Fibroblast of the conjunctiva (primary cell): ENCODE data around the gene OGT.
A peak's percentile ranks its signal among the peaks of the same experiment; 100 is the strongest.
"Not testable (repeated sequence)": the region's sequence is repeated elsewhere in the genome, so short reads cannot be mapped to it uniquely, and the experiment has no call there.

ENCODE experiments used
- DNase-seq: peaks from one replicate; pipeline ENCODE4 v3.0.0-alpha.2; 2010; ENCODE audit warnings: low read depth

Gene OGT

DNA sequence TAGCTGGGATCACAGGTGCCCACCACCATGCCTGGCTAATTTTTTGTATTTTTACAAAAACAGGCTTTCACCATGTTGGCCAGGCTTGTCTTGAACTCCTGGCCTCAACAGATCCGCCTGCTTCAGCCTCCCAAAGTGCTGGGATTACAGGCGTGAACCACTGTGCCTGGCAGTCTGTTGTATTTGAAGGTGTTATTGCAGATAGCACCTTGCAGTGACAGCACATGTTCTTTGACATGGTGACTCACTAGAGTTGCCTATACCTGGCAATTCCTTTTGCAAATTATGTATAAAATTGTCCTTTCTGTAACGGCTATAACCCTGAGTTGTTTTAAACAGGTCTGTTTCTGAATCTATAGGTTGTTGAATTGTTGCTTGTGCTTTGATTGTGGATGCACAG lies 7.9 kb downstream of the OGT start:
- no peak for DNase-seq

- DNase-seq: peak; percentile 40
Measured at GRCh38 chrX:71541210-71542022, 8.5 kb downstream of the OGT start.

DNA sequence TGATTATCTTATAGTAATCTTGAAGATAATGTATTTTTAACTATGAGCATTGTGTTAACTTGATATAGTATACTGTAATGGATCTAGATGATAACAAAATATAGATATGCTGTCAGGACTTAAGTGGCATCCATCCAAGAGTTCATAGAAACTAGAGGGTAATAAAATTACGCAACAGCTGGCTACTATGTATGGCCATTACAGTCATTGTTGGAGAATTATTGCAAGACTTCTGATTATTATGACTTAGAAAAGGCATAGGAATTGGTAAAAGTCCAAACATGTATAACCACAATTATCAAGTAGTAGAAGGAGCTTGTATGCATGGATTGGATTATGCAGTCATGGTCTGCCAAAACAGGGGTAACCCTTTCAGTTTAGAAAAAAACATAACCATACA lies 9.5 kb downstream of the OGT start:
- peak; percentile 63 for DNase-seq

DNA sequence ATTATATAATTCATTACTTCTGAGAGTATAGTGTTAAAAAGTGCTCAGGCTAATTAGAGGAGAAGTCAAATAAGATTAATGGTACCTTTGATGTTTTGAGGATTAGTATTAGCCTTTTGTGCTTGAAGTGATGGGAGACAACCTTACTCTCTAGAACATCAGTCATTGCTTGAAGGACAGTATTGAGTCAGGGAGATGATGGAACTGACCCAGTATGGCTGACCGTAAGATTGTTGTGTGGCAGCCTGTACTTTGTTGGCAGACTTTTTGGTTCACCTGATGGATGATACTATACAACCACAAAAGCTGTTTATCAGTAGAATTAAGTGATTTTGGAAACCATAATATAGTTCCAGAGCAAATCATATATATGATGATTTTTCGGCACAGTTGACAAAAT lies 9.9 kb downstream of the OGT start:
- no peak for DNase-seq

DNA sequence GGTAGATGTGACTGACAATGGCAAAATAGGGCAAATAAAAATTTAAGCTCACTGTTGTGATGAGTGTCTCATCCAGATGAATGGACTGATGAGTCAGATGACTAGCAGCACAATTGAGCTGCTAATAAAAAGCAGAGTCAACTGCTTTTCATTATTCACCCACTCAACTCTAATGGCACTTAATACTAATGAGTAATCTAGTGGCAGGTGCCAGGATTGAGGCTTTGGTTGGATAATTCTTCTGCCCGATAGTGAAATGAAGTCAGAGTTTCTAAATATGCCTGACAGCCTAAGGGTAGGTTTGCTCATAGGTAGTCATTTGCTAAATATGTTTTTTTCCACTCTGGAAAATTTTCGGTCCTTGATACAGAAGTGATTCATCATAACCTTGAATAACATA lies 10.4 kb downstream of the OGT start:
- peak; percentile 28 for DNase-seq

DNA sequence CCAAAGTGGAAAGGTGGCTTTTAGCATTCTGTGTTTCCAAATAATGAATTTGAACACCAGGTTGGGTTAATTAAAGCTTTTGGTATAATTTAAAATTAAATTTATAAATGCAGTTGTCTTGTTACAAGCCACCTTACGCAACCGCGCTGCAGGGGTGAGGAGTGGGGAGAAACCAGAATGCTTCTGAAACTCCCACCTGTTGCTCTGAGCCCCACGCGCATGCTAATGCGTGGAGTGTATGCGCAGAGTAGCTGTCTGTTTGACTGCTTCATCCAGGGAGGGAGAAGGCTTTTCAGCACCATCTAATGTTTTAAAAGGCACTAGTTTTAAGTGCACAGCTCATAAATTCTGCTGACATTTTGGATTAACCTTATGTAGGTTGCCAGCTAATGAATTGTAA lies 12.5 kb downstream of the OGT start:
- DNase-seq: no peak

GRCh38 chrX:71546879-71547278 lies 14.0 kb downstream of the OGT start:
- no peak for DNase-seq

DNA sequence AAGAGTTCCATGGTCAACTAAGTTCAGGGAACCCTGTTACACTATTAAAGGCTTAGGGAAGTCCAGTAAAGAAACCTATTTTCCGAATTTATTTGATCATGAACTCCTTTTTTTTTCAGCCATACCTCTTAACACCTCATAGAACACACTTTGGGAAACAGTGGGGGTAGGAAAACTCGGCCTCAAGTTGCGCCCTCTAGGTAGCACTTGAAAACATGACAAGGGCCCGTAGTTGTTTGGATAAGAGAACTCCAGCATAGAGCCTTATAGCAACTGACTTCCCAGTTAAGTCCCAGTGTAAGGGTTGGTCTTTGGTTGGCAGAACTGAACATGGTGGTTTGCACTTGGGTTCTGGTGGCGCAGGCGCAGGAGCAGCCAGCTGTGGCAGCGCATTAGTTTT lies 14.4 kb downstream of the OGT start:
- DNase-seq: no peak

DNA sequence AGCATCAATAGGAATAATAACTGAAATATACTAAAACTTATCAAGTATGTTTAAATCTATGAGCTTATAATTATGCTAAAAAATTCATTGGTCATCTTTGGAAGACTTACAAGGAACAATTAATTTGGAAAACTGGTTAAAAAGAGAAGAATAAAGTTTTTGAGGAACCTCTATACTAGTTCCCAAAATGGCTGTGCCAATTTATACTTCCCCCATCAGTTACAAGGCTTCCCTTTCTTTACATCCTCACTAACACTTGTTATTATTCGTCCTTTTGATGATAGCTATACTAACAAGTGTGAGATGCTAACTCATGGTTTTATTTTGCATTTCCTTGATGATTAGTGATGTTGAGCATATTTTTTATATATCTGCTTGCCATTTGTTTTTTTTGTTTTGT lies 17.1 kb downstream of the OGT start:
- no peak for DNase-seq

DNA sequence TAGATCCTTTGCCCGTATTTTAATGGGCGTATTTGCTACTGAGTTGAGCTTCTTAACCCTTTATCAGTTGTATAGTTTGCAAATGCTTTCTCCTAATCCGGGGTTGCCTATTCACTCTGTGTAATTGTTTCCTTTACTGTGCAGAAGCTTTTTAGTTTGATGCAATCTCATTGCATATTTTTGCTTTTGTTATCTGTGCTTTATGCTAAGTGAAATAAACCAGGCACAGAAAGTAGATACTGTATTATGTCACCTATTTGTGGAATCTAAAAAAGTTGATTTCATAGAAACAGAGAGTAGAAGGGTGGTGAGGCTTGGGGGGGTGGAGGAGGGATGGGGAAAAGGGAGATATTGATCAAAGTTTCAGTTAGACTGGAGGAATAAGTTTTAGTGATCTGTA lies 17.7 kb downstream of the OGT start:
- no peak for DNase-seq

GRCh38 chrX:71556036-71556435 lies 23.1 kb downstream of the OGT start:
- DNase-seq: no peak

DNA sequence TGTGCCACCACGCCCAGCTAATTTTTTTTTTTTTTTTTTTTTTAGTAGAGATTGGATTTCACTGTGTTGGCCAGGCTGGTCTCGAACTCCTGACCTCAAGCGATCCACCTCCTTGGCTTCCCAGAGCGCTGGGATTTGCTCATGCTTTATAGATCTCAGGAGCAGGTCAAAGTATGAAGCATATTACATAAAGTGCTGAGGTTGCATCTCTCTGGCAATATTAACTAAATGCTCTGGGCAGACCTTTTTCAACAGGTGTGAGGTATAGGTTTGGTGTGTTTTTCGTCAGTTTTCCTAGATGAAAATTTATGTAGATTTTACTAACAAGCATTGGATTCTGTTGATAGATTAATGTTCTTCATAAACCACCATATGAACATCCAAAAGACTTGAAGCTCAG lies 26.0 kb downstream of the OGT start:
- no peak for DNase-seq

GRCh38 chrX:71559773-71560172 lies 26.9 kb downstream of the OGT start:
- not testable (repeated sequence) for DNase-seq

DNA sequence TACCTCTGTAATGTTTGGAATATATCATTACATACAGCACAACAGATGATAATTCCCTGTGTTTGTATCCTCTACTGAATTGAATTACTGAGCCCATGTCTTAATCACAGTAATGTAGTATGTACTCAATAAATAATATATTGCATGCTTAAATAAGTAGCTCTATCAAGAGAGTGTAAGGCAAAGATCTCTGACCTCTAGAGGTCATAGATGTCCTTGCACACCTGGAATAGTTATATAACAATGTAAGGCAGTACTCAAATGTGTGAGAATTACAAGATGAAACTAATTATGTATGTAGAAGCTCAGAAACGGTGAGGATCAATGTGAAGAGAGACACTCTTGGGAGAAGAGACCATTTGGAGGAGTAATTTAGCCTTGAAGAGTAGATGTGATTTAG lies 31.0 kb downstream of the OGT start:
- no peak for DNase-seq

- DNase-seq: peak; percentile 9
Measured at GRCh38 chrX:71565474-71566041, 32.7 kb downstream of the OGT start.

DNA sequence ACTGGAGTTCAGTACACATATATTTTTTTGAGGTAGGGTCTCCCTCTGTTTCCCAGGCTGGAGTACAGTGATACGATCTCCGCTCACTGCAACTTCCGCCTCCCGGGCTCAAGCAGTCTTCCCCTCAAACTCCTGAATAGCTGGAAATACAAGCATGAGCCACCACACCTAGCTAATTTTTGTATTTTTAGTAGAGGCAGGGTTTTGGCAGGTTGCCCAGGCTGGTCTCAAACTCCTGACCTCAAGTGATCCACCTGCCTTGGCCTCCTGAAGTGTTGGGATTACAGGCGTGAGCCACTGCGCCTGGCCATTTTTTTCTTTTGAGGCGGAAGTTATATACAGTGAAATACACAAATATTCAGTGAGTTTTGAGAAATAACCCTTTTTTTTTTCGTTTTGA lies 38.5 kb downstream of the OGT start:
- not testable (repeated sequence) for DNase-seq

- DNase-seq: no peak
Measured at GRCh38 chrX:71573590-71573989, 40.7 kb downstream of the OGT start.

DNA sequence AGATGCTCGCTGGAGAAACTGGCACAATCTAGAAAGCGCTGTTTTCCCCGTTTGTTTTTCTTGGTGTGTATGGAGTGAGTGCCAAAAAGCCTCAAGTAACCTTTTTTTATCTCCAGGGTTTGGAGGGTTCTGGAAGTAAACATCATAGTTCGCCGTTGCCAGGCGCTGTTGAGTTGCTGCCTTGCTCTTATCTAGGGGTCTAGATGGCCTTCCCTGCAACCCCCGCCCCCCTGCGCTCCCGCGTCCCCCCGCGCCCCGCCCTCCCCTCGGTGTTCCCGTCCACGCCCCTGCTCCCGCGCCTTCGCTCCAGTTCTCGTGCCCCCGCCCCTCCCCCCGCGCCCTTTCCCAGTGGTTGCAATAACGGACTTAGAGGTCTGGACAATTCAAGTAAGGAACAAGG lies 44.8 kb downstream of the OGT start:
- no peak for DNase-seq

- no peak for DNase-seq
Measured at GRCh38 chrX:71578253-71579135, 45.6 kb downstream of the OGT start, which contains the start of gene GCNA. Gene GCNA, plus strand, starts transcription at chrX:71578437. Its CDS starts 2,385 bp downstream, at chrX:71580822.

DNA sequence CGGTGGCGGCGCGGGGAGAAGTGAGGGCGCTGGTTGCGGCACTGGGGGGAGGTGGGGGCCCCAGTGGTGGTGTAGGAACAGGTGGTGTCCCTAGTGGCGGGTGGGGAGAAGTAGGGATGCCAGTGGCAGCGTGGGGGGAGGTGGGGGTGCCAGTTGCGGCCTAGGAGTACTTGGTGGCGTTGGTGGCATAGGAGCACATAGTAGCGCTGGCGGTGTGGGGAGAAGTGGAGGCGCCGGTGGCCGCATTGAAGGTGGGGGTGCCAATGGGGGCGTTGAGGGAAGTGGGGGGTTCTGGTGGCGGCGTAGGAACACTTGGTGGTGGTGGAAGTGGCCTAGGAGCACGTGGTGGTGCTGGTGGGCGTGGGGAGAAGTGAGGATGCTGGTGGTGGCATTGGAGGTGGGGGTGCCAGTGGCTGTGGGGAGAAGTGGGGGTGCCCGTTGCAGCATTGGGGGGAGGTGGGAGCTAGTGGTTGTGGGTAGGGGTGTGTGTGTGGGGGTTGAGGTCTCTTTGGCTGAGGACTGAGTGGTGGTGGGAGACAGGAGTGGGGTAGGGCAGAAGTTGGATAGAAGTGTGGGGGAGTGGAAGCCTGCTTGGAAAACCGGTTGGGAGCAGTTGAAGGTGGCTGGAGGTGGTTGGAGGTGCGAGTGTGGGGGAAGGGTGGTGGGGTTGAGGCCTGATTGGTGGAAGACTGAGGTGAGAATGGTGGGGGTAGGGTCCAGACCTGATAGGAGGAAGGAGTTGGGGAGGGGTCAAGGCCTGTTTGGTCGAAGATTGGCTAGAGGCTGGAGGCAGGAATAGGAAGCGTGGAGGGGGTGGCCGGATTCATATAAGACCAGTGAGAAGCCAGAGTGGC lies 46.5 kb downstream of the OGT start:
- DNase-seq: no peak

GRCh38 chrX:71579990-71580380 lies 47.1 kb downstream of the OGT start:
- DNase-seq: no peak

DNA sequence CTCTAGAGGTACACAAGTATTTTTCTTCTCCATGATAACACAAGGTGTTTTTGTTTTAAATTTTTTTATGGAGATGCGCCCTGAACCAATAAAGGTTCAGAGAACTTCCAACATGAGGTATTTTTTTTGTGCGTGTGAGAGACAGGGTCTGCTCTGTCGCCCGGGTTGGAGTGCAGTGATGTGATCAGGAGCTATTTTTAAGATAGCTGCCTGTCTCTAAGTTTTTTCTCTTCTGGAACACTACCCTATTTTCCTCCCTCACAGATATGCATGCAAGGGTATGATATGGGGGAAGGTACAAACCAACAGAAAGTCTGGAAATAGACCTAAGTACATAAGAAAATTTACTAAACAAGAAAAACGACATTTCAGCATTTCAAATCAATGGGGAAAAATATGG lies 48.3 kb downstream of the OGT start:
- no peak for DNase-seq
